Esophagus (tissue), 2 donors: ENCODE data around the gene LSAMP. TPM values are rescaled to one million over a fixed set of nuclear protein-coding genes. Genes with fewer than 3 reads are reported as not detected.

Experiments
- H3K27ac ChIP-seq, 2 donors: one replicate each; pipeline ENCODE4 v1.5.1; 2013; ENCODE audit warnings: low read depth in 2 of 2, mild to moderate bottlenecking in 2 of 2, inconsistent platforms in 1 of 2, low read length in 1 of 2, moderate library complexity in 1 of 2
- H3K27me3 ChIP-seq, 2 donors: one replicate each; pipeline ENCODE4 v1.6.1; 2013; ENCODE audit warnings: low read length in 2 of 2, control low read depth in 1 of 2, mild to moderate bottlenecking in 1 of 2; ENCODE audit not compliant: insufficient read depth in 2 of 2, control insufficient read depth in 1 of 2
- H3K36me3 ChIP-seq, 2 donors: one replicate each; pipeline ENCODE4 v1.6.1; 2013; ENCODE audit warnings: low read length in 1 of 2; ENCODE audit not compliant: control insufficient read depth in 2 of 2, insufficient read depth in 2 of 2
- H3K4me1 ChIP-seq, 2 donors: one replicate each; pipeline ENCODE4 v1.6.1; 2013; ENCODE audit warnings: low read length in 1 of 2; ENCODE audit not compliant: control insufficient read depth in 2 of 2, insufficient read depth in 2 of 2
- H3K4me3 ChIP-seq, 2 donors: one replicate each; pipeline ENCODE4 v1.5.1; 2013; ENCODE audit warnings: low read length in 2 of 2, mild to moderate bottlenecking in 2 of 2, low read depth in 1 of 2, moderate library complexity in 1 of 2
- H3K9me3 ChIP-seq, 2 donors: one replicate each; pipeline ENCODE4 v1.6.1; 2013; ENCODE audit warnings: mild to moderate bottlenecking in 2 of 2, low read depth in 1 of 2, low read length in 1 of 2, moderate library complexity in 1 of 2; ENCODE audit not compliant: control insufficient read depth in 2 of 2, insufficient read depth in 1 of 2
- WGBS, 2 donors: extraction: QIAGEN DNeasy Blood & Tissue Kit; methylation state at CpG; one replicate each; pipeline ENCODE4 v1.1.7; 2013; 5-methylcytosine and 5-hydroxymethylcytosine counted together
- polyA plus RNA-seq, 2 donors: library from polyadenylated mRNA; stranded (reverse); fragments of 200-250 nt; gene quantifications; one replicate each; pipeline ENCODE4 v1.2.3, GENCODE V29; 2013
- donor health status: healthy with polysubstance abuse.
- donor health status: Bipolar disorder and iron deficiency.

LSAMP gene
- polyA plus RNA-seq, 2 donors, result 0.10 to 0.16 TPM

GRCh38 chr3:115836944-115837343 lies 608.3 kb downstream of the LSAMP start:
- no peaks in the 10 kb centered on the region for H3K9me3 ChIP-seq
- H3K4me1 ChIP-seq, result no peaks in the 10 kb centered on the region
- H3K36me3 ChIP-seq, result no peaks in the 10 kb centered on the region
- no peaks in the 10 kb centered on the region for H3K27me3 ChIP-seq
- no peak overlapping the region for H3K4me3 ChIP-seq
- WGBS, 2 donors, result 43 to 49% methylated on average over 3 of the region's 3 CpGs
- H3K27ac ChIP-seq, result no peak overlapping the region

- Histone ChIP-seq H3K36me3 (no peaks in the 10 kb centered on the region), H3K4me3 (no peak overlapping the region), H3K27ac (no peak overlapping the region), H3K27me3 (no peaks in the 10 kb centered on the region), H3K4me1 (no peaks in the 10 kb centered on the region), H3K9me3 (no peaks in the 10 kb centered on the region)
- WGBS, 2 donors, result 91 to 93% methylated on average over 4 of the region's 4 CpGs
Measured at GRCh38 chr3:115835946-115836345, 609.3 kb downstream of the LSAMP start.

GRCh38 chr3:115834068-115834467 lies 611.2 kb downstream of the LSAMP start:
- H3K9me3 ChIP-seq, result no peaks in the 10 kb centered on the region
- no peak overlapping the region for H3K4me3 ChIP-seq
- H3K27ac ChIP-seq, result no peak overlapping the region
- H3K27me3 ChIP-seq, result no peaks in the 10 kb centered on the region
- H3K4me1 ChIP-seq, result no peaks in the 10 kb centered on the region
- no peaks in the 10 kb centered on the region for H3K36me3 ChIP-seq
- WGBS, 2 donors, result 83 to 93% methylated on average over 1 of the region's 1 CpG

- no peak overlapping the region for H3K4me3 ChIP-seq
- H3K4me1 ChIP-seq, result no peaks in the 10 kb centered on the region
- no peaks in the 10 kb centered on the region for H3K36me3 ChIP-seq
- WGBS, 2 donors, result 43 to 68% methylated on average over 2 of the region's 2 CpGs
- no peak overlapping the region for H3K27ac ChIP-seq
- H3K9me3 ChIP-seq, result no peaks in the 10 kb centered on the region
- no peaks in the 10 kb centered on the region for H3K27me3 ChIP-seq
Measured at GRCh38 chr3:115833074-115833473, 612.2 kb downstream of the LSAMP start.

- H3K27ac ChIP-seq, result no peak overlapping the region
- no peak overlapping the region for H3K4me3 ChIP-seq
- 83 to 87% methylated on average over 3 of the region's 3 CpGs for WGBS, 2 donors
- no peaks in the 10 kb centered on the region for H3K9me3 ChIP-seq
- H3K4me1 ChIP-seq, result no peaks in the 10 kb centered on the region
- no peaks in the 10 kb centered on the region for H3K27me3 ChIP-seq
- H3K36me3 ChIP-seq, result no peaks in the 10 kb centered on the region
Measured at GRCh38 chr3:115832265-115832664, 613.0 kb downstream of the LSAMP start.

- Histone ChIP-seq H3K9me3 (no peaks in the 10 kb centered on the region), H3K4me1 (no peaks in the 10 kb centered on the region), H3K4me3 (no peak overlapping the region), H3K36me3 (no peaks in the 10 kb centered on the region), H3K27ac (no peak overlapping the region), H3K27me3 (no peaks in the 10 kb centered on the region)
- 73 to 81% methylated on average over 1 of the region's 1 CpG for WGBS, 2 donors
Measured at GRCh38 chr3:115831864-115832263, 613.4 kb downstream of the LSAMP start.

GRCh38 chr3:115830764-115831395 lies 614.4 kb downstream of the LSAMP start:
- H3K4me3 ChIP-seq, result no peak overlapping the region
- no peaks in the 10 kb centered on the region for H3K4me1 ChIP-seq
- no peaks in the 10 kb centered on the region for H3K9me3 ChIP-seq
- no peak overlapping the region for H3K27ac ChIP-seq
- no peaks in the 10 kb centered on the region for H3K27me3 ChIP-seq
- H3K36me3 ChIP-seq, result no peaks in the 10 kb centered on the region
- 42 to 58% methylated on average over 6 of the region's 6 CpGs for WGBS, 2 donors

GRCh38 chr3:115828401-115828800 lies 616.9 kb downstream of the LSAMP start:
- 39 to 49% methylated on average over 3 of the region's 3 CpGs for WGBS, 2 donors

GRCh38 chr3:115827495-115827894 lies 617.8 kb downstream of the LSAMP start:
- Histone ChIP-seq H3K27me3 (no peaks in the 10 kb centered on the region), H3K36me3 (no peaks in the 10 kb centered on the region), H3K9me3 (no peaks in the 10 kb centered on the region), H3K27ac (no peak overlapping the region), H3K4me1 (no peaks in the 10 kb centered on the region), H3K4me3 (no peak overlapping the region)
- WGBS, 2 donors, result 81 to 82% methylated on average over 2 of the region's 2 CpGs

More at GRCh38 chr3:115828401-115828800, 616.9 kb downstream of the LSAMP start:
- H3K27ac ChIP-seq, result no peak overlapping the region
- no peaks in the 10 kb centered on the region for H3K27me3 ChIP-seq
- H3K4me1 ChIP-seq, result no peaks in the 10 kb centered on the region
- H3K9me3 ChIP-seq, result no peaks in the 10 kb centered on the region
- no peak overlapping the region for H3K4me3 ChIP-seq
- H3K36me3 ChIP-seq, result no peaks in the 10 kb centered on the region

- 54 to 59% methylated on average over 2 of the region's 2 CpGs for WGBS, 2 donors
- Histone ChIP-seq H3K4me1 (no peaks in the 10 kb centered on the region), H3K4me3 (no peak overlapping the region)
Measured at GRCh38 chr3:115825046-115825445, 620.2 kb downstream of the LSAMP start.

More at GRCh38 chr3:115825046-115825445, 620.2 kb downstream of the LSAMP start:
- Histone ChIP-seq H3K27ac (no peak overlapping the region), H3K27me3 (no peaks in the 10 kb centered on the region), H3K9me3 (no peaks in the 10 kb centered on the region), H3K36me3 (no peaks in the 10 kb centered on the region)
